GM20431 (cell line): ENCODE measurements around the gene NMU.
"Not testable (repeated sequence)": the region's sequence is repeated elsewhere in the genome, so short reads cannot be mapped to it uniquely, and the experiment has no call there.

Source experiments
- in situ Hi-C: fragments of 300-500 bp; cut with MseI, MboI; formaldehyde crosslinking; loops from one replicate; pipeline ENCODE4 v1.15.0; 2020; ENCODE audit warnings: low sequenced_read_pairs; ENCODE audit not compliant: unreplicated experiment

NMU gene

GRCh38 chr4:55635741-55636655 is at the start of gene NMU:
TSS of gene NMU (minus strand) at chr4:55636298. CDS start at chr4:55636192, 106 bp downstream.
- in situ Hi-C loops, result no loop called here

GRCh38 chr4:55684276-55684675 is 48.2 kb upstream of the NMU start:
- in situ Hi-C loops, result no loop called here

GRCh38 chr4:55682797-55683196 is 46.7 kb upstream of the NMU start:
- in situ Hi-C loops, result not testable (repeated sequence)

- in situ Hi-C loops, result no loop called here
These were observed 46.2 kb upstream of the NMU start for GRCh38 chr4:55682295-55682694.

GRCh38 chr4:55681430-55681829 is 45.3 kb upstream of the NMU start:
- in situ Hi-C loops, result no loop called here

GRCh38 chr4:55675196-55675793 is 39.2 kb upstream of the NMU start:
- in situ Hi-C loops, result no loop called here

- in situ Hi-C loops, result no loop called here
These were observed 37.3 kb upstream of the NMU start for GRCh38 chr4:55673424-55673823.

GRCh38 chr4:55671667-55672066 is 35.6 kb upstream of the NMU start:
- in situ Hi-C loops, result no loop called here

GRCh38 chr4:55670695-55671094 is 34.6 kb upstream of the NMU start:
- in situ Hi-C loops, result no loop called here

GRCh38 chr4:55668449-55668848 is 32.4 kb upstream of the NMU start:
- in situ Hi-C loops, result no loop called here

GRCh38 chr4:55666535-55666934 is 30.4 kb upstream of the NMU start:
- in situ Hi-C loops, result no loop called here

- in situ Hi-C loops, result no loop called here
These were observed 27.0 kb upstream of the NMU start for GRCh38 chr4:55663145-55663544.

- in situ Hi-C loops, result no loop called here
These were observed 25.4 kb upstream of the NMU start for GRCh38 chr4:55661398-55662056.

- in situ Hi-C loops, result no loop called here
These were observed 22.6 kb upstream of the NMU start for GRCh38 chr4:55658657-55659056.

GRCh38 chr4:55654131-55654530 is 18.0 kb upstream of the NMU start:
- in situ Hi-C loops, result no loop called here

GRCh38 chr4:55650483-55650882 is 14.4 kb upstream of the NMU start:
- in situ Hi-C loops, result no loop called here

- in situ Hi-C loops, result no loop called here
These were observed 1.2 kb upstream of the NMU start for GRCh38 chr4:55637272-55637820.

GRCh38 chr4:55636656-55636999 is 530 bp upstream of the NMU start:
- in situ Hi-C loops, result no loop called here

- in situ Hi-C loops, result no loop called here
These were observed 816 bp downstream of the NMU start for GRCh38 chr4:55635282-55635681.

- in situ Hi-C loops, result no loop called here
These were observed 1.5 kb downstream of the NMU start for GRCh38 chr4:55634417-55635128.
